Body of pancreas (tissue), 4 donors: ENCODE results near the gene CCDC181. TPM values are rescaled to one million over a fixed set of nuclear protein-coding genes. Genes with fewer than 3 reads are reported as not detected.

ENCODE experiments used
- ATAC-seq: fragments of 150-250 bp; one replicate; pipeline ENCODE4 v1.9.1; 2016
- DNase-seq, 4 donors: peaks; one replicate each; pipeline ENCODE4 v3.0.0-alpha.2; 2019
- H3K27ac ChIP-seq, 4 donors: fragments of 200-600 bp; sonication (generic); 1 replicate in 3 of 4; 2 replicates in 1 of 4; pipeline versions ENCODE4 v1.5.1 to v1.6.1; 2016 to 2019; ENCODE audit warnings: mild to moderate bottlenecking in 1 of 4, mixed read lengths in 1 of 4, moderate library complexity in 1 of 4
- H3K27me3 ChIP-seq, 2 donors: fragments of 200-600 bp; sonication (generic); one replicate each; pipeline ENCODE4 v1.6.0; 2016; ENCODE audit warnings: mild to moderate bottlenecking in 1 of 2
- H3K36me3 ChIP-seq, 2 donors: fragments of 200-600 bp; sonication (generic); replicated peaks in 1 of 2; 2 replicates each; pipeline ENCODE4 v1.5.1; 2016; ENCODE audit warnings: low read depth in 2 of 2; ENCODE audit not compliant: insufficient read depth in 1 of 2
- H3K4me1 ChIP-seq: fragments of 200-600 bp; sonication (generic); one replicate; pipeline ENCODE4 v1.6.0; 2016
- H3K4me3 ChIP-seq, 2 donors: fragments of 200-600 bp; sonication (generic); 1 replicate in 1 of 2; 2 replicates in 1 of 2; pipeline ENCODE4 v1.5.1; 2016 to 2019
- H3K9me3 ChIP-seq, 3 donors: fragments of 200-600 bp; sonication (generic); 1 replicate in 2 of 3; 2 replicates in 1 of 3; pipeline ENCODE4 v1.5.1; 2016
- CTCF ChIP-seq, 7 experiments: fragments of 450-650 bp in 4 of 7; fragments of 200-600 bp in 3 of 7; sonication (generic) in 3 of 7; IDR thresholded peaks; one replicate each; pipeline ENCODE4 v1.5.1; 2016 to 2019; ENCODE audit warnings: antibody characterized with exemption in 7 of 7
- POLR2A ChIP-seq, 3 donors: fragments of 450-650 bp; IDR thresholded peaks; one replicate each; pipeline ENCODE4 v1.6.1; 2016; ENCODE audit warnings: antibody characterized with exemption in 3 of 3, mild to moderate bottlenecking in 2 of 3
- WGBS, 2 donors: methylation state at CpG; one replicate each; pipeline ENCODE4 v1.1.5; 2017; 5-methylcytosine and 5-hydroxymethylcytosine counted together
- intact Hi-C: fragments of 100-400 bp; cut with DNase I; formaldehyde crosslinking; loops from one replicate; pipeline ENCODE4 v1.15.1; 2023
- total RNA-seq, 2 donors: library from RNA; depleted of rRNA; stranded (reverse); fragments of >200 nt; gene quantifications; one replicate each; pipeline ENCODE4 v1.1.0, GENCODE V29; 2016

CCDC181 gene
- total RNA-seq, 2 donors from 2014 or later: 4.2 to 8.2 TPM

- no peaks in the 10 kb centered on the region for H3K9me3 ChIP-seq
- H3K27ac ChIP-seq: no peak overlapping the region
- no peak overlapping the region for H3K4me3 ChIP-seq
- intact Hi-C loops: loop anchor here (5.0 kb wide), 1 partner anchor 81 kb away; no protein-coding TSS in a partner anchor
- DNase-seq: no peak
- TF ChIP-seq POLR2A (IDR thresholded peaks at IDR 0.05): no peak
- no peak for TF ChIP-seq CTCF (IDR thresholded peaks at IDR 0.05)
- 61 to 68% methylated on average over 4 of the region's 4 CpGs for WGBS, 2 donors
- H3K27me3 ChIP-seq: no peaks in the 10 kb centered on the region
- H3K4me1 ChIP-seq: no peaks in the 10 kb centered on the region
- peaks cover 0 to 4% of the 10 kb centered on the region in 2 donors for H3K36me3 ChIP-seq
- ATAC-seq: no peak
Measured at GRCh38 chr1:169461390-169462000, 34.2 kb upstream of the CCDC181 start.

DNA sequence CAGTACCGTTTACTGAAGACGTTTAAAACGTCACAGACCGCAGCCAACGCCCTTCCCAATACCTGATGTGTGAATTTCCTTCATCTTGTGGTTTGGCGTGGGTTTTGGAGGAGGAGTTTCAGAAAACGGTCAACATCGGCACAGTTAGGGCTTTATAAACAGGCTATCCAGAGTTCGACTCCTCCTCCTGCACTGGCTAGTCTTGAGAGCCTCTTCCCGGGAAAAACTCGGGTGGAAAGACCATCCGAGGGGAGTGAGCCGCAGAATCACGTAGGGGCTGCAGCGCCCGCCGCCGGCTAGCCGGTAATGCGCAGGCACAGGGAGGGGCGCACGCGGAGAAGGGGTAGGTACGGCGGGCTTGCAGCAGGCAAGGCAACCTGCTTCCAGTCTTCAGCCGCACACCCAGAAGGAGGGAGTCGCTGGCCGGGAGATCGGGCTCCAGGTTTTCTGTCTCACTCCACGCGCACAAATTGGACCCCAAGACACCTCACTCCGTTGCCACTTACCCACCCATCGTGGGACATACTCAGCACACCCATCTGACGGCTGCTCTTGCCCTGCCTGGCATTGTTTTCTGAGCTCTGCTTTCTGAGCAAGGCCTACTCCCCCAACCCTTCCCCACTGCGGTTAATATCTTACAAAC is 33.0 kb upstream of the CCDC181 start:
- intact Hi-C loops: loop anchor here (5.0 kb wide), 1 partner anchor 82 kb away; no protein-coding TSS in a partner anchor

DNA sequence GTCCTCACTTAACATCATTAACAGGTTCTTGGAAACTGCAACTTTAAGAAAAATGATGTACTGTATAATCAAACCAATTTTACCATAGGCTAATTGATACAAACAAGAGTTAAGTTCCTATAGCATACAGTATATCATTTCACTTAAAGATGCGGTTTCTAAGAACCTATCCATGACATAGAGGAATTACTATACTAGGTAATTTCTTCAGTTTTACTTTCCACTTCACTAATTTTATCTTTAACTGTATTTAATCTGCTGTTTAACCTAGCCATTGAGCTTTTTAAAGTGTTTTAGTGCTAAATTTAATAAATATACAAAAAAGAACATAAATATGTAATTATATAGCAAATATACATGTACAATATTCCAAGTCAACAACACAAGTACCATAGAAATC is 30.2 kb upstream of the CCDC181 start:
- no peak overlapping the region for H3K4me3 ChIP-seq
- H3K27me3 ChIP-seq: no peaks in the 10 kb centered on the region
- no peak for ATAC-seq
- H3K9me3 ChIP-seq: no peaks in the 10 kb centered on the region
- intact Hi-C loops: no loop called here
- no peak overlapping the region for H3K27ac ChIP-seq
- H3K4me1 ChIP-seq: no peaks in the 10 kb centered on the region
- DNase-seq: no peak
- H3K36me3 ChIP-seq: no peaks in the 10 kb centered on the region
- TF ChIP-seq POLR2A (IDR thresholded peaks at IDR 0.05): no peak
- no peak for TF ChIP-seq CTCF (IDR thresholded peaks at IDR 0.05)
- 92 to 93% methylated on average over 1 of the region's 1 CpG for WGBS, 2 donors

More for the DNA sequence above, 33.0 kb upstream of the CCDC181 start:
- no peaks in the 10 kb centered on the region for H3K27me3 ChIP-seq
- H3K4me1 ChIP-seq: no peaks in the 10 kb centered on the region
- H3K9me3 ChIP-seq: no peaks in the 10 kb centered on the region
- H3K4me3 ChIP-seq: no peak overlapping the region
- H3K36me3 ChIP-seq: no peaks in the 10 kb centered on the region
- H3K27ac ChIP-seq: no peak overlapping the region
- no peak for DNase-seq
- 10 to 18% methylated on average over 30 to 35 of the region's 35 CpGs for WGBS, 2 donors
- TF ChIP-seq CTCF (IDR thresholded peaks at IDR 0.05): no peak
- no peak for TF ChIP-seq POLR2A (IDR thresholded peaks at IDR 0.05)
- ATAC-seq: peak; percentile 27

DNA sequence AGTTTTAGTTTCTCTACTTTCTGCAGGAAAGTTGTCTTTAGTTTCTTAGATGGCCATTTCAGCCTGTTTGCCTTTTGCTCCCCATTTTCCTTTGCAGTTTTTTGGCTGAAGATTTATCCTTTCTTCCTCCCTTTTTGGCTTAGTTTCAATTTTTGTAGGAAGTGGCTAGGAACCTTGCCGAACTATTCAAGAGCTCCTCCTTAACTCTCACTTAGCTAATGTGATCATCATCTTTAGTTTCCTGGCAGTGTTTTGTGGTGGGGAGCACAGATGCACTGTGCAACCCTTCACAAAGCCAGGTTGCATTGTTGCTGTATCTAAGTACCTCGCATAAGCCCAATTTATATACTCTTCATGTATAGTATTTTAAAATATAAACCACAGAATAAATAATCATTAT is 28.8 kb upstream of the CCDC181 start:
- Histone ChIP-seq H3K4me1 (no peaks in the 10 kb centered on the region), H3K27me3 (no peaks in the 10 kb centered on the region), H3K9me3 (no peaks in the 10 kb centered on the region), H3K4me3 (no peak overlapping the region), H3K27ac (no peak overlapping the region), H3K36me3 (no peaks in the 10 kb centered on the region)
- intact Hi-C loops: no loop called here
- TF ChIP-seq CTCF (IDR thresholded peaks at IDR 0.05): no peak
- TF ChIP-seq POLR2A (IDR thresholded peaks at IDR 0.05): no peak
- 78 to 79% methylated on average over 2 of the region's 2 CpGs for WGBS, 2 donors
- DNase-seq (no peak), ATAC-seq (no peak)

DNA sequence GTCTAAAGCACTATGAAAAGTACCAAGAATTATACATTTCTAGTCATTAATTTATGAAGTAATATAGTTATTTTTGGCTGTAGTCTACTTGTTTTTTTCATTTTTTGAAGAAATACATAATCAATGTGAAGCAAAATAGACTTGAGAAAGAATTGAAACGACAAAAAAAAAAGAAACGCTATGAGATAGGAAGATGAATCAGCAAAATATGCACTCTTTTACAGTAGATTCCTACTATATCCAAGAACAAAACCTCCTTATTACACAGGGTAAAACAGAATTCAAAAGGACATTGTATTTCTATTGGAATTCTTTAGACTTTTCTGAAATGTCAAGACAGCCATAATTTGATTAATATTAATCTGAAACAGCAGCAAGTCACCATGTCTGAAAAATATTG is 25.6 kb upstream of the CCDC181 start:
- Histone ChIP-seq H3K36me3 (no peaks in the 10 kb centered on the region), H3K4me1 (no peaks in the 10 kb centered on the region), H3K9me3 (no peaks in the 10 kb centered on the region), H3K27me3 (no peaks in the 10 kb centered on the region), H3K27ac (no peak overlapping the region), H3K4me3 (no peak overlapping the region)
- ATAC-seq (no peak), DNase-seq (no peak)
- WGBS, 2 donors: 84 to 89% methylated on average over 2 of the region's 2 CpGs
- TF ChIP-seq CTCF (IDR thresholded peaks at IDR 0.05) (no peak), POLR2A (IDR thresholded peaks at IDR 0.05) (no peak)
- intact Hi-C loops: no loop called here
